ENCODE data around the gene KCNJ5.

KCNJ5 gene

DNA sequence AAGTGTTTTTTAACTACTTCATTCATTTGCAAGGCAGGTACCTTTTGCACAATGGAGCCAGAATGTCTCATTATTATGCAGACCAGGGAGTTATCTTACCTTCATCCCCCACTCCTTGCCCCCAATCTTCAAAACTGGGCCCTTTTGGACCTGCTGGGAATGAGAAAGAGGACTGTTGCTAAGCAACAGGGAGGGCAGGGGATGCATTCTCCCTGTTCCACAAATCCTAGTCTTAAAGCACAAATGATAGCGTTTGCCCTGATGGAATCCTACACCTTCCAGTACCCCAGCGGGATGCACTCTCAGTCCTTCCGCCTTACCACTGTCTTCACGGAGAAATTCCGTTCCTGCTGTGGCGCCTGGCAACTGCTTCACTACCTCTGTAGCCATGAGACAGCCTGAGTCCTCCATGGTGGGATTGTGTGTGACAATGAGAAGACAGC lies 20.0 kb upstream of the KCNJ5 start:
- DNase-seq (ENCODE audit: low read depth in 2 of 2) = no peak

DNA sequence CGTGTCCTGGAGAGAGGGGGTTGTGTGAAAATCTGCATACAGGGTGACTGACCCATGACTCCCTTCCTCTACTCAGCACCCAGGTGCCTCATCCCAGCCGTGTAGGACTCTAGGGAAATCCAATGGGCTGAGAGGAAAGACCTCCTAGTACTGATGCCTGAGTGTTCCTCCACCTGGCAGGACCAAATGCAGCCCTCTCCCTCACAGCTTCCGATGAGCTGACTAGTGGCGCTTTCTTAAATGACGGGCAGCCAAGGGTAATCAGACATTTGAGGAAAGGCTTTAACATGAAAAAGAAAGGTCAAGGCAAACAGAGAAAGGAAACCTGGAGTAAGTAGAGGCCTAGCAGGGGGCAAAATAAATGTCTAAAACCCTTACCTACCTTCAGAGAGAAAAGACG lies 19.1 kb upstream of the KCNJ5 start:
- DNase-seq (ENCODE audit: low read depth in 2 of 2) = no peak

DNA sequence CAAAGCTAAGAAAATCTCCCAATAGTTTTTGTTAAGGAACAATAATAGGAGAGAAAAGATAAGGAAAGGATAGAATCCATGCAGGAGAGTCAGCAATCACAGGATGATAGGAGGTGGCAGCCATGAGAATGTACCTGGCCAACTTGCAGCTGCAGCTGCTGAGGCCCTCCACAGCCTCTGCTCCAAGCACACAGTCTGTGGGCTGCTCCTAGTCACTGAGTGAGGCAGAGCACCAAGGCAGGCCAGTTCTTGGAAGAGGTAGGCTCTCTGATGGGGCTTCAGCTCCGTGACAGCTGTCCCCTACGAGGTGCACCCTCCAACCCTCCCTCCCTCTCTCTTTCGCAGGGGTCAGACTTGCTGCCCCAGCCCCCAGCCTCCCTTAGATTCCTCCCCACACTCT lies 18.6 kb upstream of the KCNJ5 start:
- DNase-seq (ENCODE audit: low read depth in 2 of 2) = no peak

DNA sequence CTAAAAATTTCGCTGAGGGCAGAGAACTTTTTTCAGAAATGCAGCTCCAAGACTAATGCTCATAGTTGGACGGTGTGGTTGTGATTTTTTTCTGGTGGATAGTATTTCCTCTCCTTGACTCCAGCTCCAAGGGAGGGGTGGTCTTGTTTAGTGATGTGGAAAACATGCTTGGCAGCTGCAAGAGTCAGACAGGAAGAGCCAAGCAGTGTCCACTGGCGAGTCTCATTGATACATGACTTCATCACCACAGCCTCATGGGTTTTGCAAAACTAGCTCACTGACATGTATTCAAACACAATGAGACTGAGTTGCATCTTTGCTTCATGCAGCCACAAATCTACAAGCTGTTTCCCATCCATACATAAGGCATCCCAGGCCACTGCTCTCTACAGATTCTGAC lies 16.7 kb upstream of the KCNJ5 start:
- no peak for DNase-seq (ENCODE audit: low read depth in 2 of 2)

DNA sequence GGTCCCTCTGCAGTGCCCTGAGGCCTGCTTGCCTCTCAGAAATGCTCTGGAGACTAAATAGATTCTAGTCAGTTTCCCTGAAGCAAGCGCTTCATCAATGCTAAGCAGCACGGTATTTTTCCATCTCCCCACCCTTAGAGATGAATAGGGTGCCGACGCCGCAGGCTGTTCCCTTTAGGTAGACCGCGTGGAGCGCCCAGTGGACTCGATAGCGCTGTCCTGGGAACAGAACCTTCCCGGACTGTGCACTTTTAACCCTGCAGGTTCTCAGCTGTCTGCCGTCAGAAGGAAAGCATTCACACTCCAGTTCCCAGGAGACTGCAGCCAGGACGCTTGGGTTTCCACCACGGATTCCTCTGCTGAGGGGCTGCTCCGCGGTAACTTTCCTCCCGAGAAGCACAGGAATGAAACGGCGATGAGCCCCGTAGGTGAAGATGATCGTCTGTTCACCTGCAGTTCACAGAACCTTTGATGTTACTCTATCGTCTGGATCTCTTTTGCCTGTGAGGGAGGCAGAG lies 15.0 kb upstream of the KCNJ5 start:
- DNase-seq (ENCODE audit: low read depth in 2 of 2) = no peak

DNA sequence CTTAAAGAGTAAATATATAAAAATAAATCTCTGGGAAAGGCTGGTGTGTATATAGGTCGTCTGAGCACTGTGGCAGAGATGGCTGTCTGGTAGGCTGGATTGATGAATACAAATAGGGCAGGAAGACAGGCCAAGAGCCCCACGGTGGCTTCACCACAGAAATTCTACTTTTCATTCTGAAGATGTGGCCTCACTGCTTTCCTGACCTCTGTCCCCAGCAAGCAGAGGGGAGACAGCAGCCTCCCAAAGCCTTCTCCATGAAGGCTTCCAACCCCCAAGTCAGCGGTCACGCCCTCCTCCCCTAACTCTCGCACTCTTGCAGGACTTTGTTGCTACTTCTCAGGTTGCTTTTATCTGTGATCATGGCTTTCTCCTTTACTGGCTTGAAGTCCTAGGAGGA lies 13.4 kb upstream of the KCNJ5 start:
- DNase-seq (ENCODE audit: low read depth in 2 of 2) = no peak

DNA sequence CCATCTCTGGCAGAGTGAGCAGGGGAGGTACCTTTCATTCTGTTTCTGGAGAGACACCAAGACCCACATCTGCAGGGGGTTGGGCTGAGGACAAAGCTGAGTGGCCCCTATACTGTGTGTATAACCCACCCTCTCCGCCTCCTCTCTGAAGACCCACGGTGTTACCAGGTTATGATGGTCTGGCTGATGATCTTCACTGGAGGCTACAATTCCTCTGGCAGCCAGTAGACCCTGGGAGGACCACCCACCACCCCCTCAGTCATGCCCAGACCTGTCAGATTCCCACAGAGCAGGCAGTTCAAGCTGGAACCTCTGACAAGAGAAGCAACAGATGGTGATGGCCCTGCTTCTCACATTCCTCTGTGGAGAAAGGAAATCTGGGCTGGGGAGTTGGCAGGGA lies 12.7 kb upstream of the KCNJ5 start:
- DNase-seq (ENCODE audit: low read depth in 2 of 2) = no peak

DNA sequence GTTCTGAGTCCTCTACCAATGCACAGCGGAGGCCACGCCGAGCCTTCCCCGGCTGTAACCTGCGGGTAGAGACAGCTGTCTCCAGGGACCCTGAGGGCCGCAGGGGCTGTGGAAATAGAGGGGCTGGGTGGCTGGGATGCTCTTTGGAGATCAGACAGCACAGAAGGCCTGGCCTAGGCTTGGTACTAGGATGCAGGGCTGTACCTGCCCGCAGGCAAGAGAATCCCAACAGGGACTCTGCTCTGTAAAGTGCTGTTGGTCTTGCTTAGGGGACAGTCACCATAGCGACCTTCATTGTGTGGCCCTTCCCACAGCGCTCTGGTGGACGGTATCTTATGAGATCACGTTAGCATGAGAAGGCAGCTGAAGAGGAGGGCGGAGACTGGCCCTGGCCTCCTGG lies 11.3 kb upstream of the KCNJ5 start:
- DNase-seq (ENCODE audit: low read depth in 2 of 2) = no peak

DNA sequence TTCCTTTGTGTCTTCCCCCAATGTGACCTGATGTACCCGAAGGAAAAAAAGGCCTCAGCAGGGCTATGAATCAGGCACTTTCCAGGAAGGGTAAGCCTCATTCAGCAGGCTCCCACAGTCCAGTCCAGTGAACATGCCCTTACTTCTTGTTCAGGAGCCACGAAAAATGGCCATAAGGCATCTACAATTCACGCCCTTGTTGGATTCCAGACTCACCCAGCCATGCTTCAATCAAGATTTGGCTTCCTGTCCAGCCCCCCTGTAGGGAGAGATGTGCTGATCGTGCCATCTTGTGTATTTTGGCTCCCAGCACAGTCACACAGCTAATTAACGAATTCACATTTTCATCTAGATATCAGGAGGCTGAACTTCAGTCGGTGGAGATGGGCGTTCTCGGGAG lies 9.9 kb upstream of the KCNJ5 start:
- DNase-seq (ENCODE audit: low read depth in 2 of 2) = no peak

DNA sequence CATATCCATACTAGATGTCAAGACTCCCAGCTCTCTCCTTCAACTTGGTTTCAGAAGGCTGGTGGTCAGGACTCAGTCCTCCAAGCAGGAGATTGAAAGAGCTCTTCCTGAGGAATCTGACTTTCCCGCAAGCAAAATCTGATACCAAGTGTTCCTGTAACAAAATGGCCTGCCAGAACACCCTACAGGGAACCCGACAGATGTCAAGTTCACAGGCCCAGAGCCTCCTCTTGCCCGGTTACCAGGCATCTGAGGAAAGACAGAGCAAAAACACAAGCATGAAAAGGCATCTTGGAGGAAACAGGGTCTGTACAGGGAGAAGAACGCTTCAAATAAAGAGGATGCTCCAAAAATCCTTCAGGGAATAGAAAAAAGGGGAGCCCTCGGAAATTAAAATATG lies 8.7 kb upstream of the KCNJ5 start:
- no peak for DNase-seq (ENCODE audit: low read depth in 2 of 2)

DNA sequence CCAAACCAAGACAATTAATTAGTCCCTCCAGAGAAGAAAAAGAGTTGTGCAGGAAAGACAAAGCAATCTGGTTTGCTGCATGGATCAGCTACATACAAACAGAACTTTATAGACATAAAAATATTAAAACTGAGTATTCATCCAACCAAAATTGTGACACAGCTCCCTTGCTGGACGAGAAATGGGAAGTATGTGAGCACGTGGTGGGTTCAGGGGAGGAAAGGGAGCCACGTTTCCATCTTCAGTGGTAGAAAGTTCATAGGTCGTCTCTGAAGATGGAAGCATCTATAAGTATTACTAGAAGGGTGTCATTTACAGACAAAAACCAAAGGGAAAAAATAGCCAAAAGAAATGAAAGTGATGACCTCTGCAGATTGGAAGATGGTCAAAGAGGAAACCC lies 7.1 kb upstream of the KCNJ5 start:
- no peak for DNase-seq (ENCODE audit: low read depth in 2 of 2)

DNA sequence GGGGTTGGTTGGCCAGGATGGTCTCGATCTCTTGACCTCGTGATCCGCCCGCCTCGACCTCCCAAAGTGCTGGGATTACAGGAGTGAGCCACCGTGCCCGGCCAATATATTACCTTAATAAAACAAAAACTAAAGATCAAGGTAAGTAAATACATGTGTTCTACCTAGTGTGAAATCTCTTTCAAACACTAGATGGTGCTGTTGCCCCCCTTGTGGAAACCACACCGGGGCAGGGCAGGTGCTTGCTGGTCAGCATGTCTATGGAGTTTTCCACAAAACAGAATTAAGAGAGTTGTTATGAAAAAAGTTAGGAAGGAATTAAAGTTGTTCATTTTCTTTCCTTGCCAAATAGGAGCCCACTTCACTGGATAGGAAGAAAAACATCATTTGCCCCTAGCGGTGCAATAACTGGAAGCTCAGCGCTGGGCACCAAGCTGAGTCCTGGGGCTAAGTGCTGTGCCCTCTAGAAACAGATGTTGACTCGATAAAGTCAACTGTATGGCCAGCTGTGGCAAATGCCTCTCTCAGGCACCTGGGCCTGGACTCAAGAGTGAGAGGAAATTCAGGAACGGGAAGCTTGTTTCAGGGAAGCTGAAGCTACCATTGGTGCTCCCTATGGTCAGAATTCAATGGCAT lies 6.3 kb upstream of the KCNJ5 start:
- peak in 1 of 2 donors; percentile 17 for DNase-seq (ENCODE audit: low read depth in 2 of 2)

DNA sequence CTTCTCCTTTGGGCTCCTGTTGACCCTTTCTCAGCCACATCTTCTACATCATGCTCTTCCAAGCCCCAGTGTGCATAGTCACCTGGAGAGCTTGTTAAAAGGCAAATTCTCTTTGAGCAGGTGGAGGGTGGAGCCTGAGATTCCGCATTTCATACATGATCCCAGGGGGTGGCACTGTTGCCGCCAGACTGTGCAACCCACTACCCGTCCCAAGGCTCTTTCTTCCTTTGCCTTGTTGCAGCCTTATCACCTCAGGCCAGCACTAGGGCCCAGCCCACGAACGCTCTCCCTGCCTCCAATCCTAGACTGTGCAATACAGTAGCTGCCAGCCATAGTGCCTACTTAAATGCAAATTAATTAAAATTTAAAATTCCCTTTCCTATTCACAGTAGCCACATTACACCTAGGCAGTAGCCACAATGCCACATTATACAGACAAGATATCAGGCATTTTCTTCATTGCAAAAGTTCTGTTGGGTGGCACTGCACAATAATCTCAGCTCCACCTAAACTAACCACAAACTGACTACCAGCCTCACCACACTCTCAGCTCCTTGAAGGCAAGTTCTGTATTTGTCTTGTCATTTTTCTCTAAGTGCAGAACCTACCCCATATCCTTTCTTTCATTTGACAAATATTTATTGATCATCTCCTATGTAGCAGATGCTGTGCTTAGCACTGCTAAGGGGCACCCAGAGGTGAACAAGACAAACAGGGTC lies 4.6 kb upstream of the KCNJ5 start:
- no peak for DNase-seq (ENCODE audit: low read depth in 2 of 2)

DNA sequence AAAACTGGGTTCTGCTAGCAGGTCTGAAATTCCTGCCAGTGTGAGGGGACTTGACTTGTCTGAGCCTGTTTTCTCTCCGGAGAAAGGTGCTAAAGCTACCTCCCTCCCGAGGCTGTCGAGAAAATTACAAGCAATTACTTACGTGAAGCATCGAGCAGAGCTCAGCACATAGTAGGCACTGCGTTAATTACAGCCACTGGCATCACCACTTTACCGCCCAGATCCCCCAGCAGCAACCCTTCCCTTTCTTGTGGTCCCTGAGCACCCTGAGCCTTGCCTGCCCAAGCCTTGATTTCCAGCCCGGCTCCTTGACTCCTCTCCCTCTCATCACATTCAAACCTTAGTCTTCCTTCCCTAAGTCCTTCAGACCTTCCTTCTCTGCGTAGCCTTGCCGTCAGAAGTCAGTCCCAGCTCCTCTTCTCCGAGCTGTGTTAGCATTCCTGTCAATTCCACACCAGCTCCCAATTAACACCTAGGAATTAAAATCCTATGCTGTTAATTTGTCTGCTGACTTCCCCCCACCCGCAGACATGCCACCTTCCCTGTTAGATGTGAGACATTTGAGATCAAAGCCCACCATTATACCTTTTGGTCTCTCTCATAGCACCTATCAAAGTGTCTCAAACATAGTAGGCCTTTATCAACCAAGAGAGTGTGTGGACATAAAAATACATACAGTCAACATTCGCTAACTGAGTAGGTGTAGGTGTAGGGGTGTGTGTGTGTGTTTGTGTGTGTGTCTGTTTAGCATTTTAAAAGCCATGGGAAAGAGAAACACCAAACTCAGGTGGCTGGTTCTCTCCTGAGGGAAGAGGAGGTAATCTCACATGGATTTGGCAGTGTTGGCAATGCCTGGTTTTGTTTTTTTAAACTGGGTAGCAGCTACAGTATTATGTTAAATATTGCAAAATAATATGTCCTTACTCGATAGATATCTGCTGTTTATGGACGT lies 2.8 kb upstream of the KCNJ5 start:
- DNase-seq (ENCODE audit: low read depth in 2 of 2) = no peak

DNA sequence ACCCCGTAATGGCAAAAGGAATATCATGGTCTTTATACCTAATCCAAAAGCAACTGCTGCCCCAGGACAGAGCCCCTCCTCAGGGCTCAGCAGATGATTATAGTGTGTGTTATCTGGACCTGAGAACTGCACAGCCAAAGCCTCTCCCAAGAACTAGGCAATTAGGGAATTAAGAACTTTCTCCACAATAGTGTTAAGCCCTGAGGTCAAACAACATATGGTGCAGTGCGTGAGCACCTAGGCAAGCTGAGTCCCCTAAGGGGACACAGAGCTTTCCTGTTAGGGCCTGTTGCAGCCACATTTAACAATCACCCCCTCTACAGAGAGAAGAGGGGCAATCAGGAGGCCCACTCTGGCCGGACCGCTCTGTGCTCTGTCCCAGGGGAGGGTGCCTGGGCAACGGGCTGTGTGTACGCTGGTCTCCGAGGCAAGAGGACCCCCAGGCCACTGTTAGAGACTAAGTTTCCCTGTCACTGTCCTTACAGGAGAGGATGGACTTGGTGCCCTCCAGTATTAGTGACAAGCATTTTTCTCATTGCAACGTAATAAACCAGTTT lies 1.4 kb upstream of the KCNJ5 start:
- no peak for DNase-seq (ENCODE audit: low read depth in 2 of 2)

DNA sequence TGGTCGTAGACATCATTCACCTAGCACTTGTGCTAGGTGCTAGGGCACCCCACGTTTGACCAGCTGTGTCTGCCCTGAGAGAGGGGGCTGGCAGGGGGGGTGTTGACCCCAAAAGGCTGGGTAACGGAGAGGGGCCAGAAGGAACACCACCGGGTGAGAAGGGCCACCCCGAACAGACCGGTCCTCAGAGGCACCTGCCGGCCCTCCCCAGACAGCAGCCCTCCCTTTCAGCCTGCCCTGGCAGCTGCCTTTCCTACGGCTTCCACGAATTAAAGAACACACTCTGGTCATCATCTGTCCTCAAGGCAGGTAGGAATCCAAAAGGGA lies 977 bp upstream of the KCNJ5 start:
- no peak for DNase-seq (ENCODE audit: low read depth in 2 of 2)

DNA sequence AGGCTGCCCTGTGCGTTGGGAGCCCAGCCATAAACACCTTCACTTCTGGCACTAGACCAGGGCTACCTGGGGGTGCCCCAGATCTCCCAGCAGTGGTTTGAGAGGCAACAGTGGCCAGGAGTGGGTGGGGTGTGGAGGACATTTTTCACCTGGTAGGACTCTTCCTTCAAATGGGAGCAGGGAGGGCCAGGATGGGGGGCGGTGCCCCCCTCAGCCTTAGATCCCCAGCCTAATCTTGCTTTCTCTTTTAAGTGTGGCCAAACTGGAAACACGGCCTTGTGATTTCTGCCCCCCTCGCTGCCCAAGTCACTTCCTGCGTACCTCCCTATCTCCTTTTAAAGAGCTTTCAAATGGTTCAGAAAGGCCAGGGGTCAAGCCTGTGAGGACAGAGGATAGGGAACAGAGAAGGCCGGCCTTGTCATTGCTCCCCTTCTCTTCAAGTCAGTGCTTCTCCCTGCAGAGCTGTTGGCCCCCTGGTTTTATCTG lies 800 bp downstream of the KCNJ5 start:
- DNase-seq (ENCODE audit: low read depth in 2 of 2) = no peak

DNA sequence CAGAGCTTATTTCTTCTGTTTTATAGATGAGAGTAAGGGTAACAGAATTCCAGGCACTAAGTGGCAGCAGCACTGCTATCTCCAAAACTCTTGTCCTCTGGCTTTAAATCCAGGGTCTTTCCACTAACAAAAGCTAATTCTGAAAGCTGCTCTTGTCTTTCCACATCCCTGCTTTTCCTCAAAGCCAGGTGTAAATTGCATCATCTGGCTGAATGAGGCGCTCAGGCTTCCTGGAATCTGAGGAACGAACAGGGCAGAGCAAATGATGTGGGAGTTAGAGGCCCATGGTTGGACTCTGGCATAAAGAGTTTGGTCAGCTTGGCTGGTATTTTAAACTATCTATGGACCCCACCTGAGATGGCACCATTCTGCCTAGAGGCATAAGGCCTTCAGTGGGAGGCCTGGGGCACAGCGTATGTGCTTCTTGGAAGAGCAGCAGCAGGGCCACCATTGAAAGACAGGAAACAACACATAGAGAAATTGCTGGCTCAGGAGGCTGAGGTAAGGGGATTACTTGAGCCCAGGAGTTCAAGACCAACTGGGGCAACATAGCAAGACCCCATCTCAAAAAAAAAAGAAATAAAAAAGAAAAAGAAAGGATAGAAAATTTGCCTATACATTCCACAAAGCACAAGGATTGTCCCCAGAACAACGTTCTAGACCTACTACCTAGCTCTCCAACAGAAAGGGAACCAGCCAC lies 1.9 kb downstream of the KCNJ5 start:
- no peak for DNase-seq (ENCODE audit: low read depth in 2 of 2)

DNA sequence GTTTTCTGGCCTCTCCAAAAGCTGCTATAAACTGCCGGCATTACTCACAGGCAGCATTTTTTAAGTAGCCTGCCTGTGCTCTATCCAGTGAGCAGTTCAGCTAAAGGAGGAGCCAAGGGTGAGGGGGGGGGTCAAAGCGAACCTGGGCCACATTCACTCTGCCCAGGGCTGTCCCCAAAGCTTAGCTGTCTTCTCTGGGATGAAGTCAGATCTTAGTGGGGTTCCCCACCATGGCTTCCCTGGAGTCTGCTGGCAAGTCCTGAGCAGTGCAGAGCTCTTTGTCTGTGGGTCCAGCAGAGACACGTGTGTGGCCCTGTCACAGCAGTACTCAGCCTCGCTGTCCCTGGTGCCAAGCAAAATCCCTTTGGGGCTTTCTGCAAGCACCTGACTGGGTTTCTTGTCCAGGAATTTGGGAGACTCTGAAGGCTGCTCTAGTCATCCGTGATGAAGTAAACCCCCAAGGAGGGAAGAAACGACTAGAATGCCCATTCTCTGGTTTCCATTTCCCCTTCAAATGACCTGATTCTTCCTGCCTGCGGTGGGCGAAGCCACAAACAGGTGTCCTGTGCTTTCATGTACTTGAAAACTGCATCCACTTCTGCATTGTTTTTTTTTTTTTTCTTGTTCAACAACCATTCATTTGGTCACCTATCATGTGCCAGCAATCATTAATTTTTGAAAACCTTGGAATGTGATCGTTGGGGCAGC lies 2.6 kb downstream of the KCNJ5 start:
- DNase-seq (ENCODE audit: low read depth in 2 of 2) = no peak

DNA sequence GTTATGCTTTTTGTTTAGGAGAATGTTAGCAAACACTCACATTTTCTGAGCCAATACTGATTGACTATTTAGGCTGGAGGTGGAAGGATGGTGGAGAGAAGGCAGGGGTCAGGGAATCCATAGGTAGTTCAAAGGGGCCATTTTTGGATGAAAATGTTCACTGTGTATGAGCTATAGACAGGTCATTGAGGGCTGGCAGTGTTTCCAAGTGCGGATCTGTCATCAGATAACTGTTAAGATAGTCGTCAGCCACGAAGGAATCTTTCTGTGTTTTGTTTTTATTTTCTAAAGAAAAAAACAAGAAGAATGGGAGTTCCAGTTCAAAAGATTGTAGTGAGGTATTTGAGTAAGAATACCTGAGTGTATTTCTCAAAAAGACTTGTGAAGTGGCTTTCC lies 3.1 kb downstream of the KCNJ5 start:
- no peak for DNase-seq (ENCODE audit: low read depth in 2 of 2)

DNA sequence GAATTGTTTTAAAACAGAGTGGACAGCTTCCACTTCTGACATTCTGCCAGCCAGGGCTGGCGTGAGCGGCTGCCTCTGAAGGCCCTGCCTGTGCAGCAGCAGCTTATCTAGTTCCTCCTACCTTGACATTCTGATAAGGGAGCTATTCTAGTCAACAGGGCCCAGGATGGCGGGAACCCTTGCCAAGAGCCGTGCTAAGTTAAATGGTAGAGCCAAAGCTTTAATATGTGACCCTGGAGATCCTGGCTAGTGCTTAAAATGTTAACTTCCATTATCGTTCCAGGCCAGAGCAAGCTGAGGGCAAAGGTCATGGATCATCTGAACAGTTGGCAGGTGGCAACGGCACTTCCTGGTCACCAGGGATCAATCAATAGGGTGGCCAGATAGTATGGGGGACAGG lies 3.5 kb downstream of the KCNJ5 start:
- DNase-seq (ENCODE audit: low read depth in 2 of 2) = no peak
